ENCODE data around the gene OSBP2. TPM values are rescaled to one million over a fixed set of nuclear protein-coding genes. Genes with fewer than 3 reads are reported as not detected.
A peak's percentile ranks its signal among the peaks of the same experiment; 100 is the strongest.

The OSBP2 gene
- total RNA-seq, 1 donor from 2014 or later: 0.35 TPM

GRCh38 chr22:30667494-30668385 is 26.9 kb upstream of the OSBP2 start, which contains the start of gene DUSP18:
Gene DUSP18, minus strand, starts transcription at chr22:30667875. Its CDS starts 3,872 bp downstream, at chr22:30664003.
- POLR2A ChIA-PET: interaction anchor here (0.6 to 2.0 kb wide), 2 partner anchors 33 to 61 kb away, joined by 3 to 9 read pairs; partner anchors contain the start of gene TCN2
- H3K27ac Mint-ChIP-seq: peak within 1 kb of the TSS; percentile 86
- CTCF ChIA-PET: interaction anchor here (1.0 kb wide), 1 partner anchor 33 kb away, joined by 6 read pairs; no protein-coding TSS in a partner anchor
- peak; percentile 95 for DNase-seq
- ATAC-seq (ENCODE audit: low read depth): peak; percentile 94
- peaks cover 18% of the 10 kb centered on the region for H3K4me1 Mint-ChIP-seq
- TF ChIP-seq CTCF (IDR thresholded peaks at IDR 0.05): no peak
- no peaks in the 10 kb centered on the region for H3K27me3 Mint-ChIP-seq
- H3K36me3 Mint-ChIP-seq (ENCODE audit: low read depth): peaks cover 23% of the 10 kb centered on the region
- intact Hi-C loops (cut with micrococcal nuclease): loop anchor here (1.0 to 10.0 kb wide), 5 partner anchors 18 to 417 kb away; partner anchors contain the start of genes PES1, SLC35E4, SMTN and TUG1
- peak within 1 kb of the TSS; percentile 97 for H3K4me3 Mint-ChIP-seq
- H3K9me3 Mint-ChIP-seq: no peaks in the 10 kb centered on the region

- no peak for TF ChIP-seq CTCF (IDR thresholded peaks at IDR 0.05)
- no peaks in the 10 kb centered on the region for H3K27me3 Mint-ChIP-seq
- H3K36me3 Mint-ChIP-seq (ENCODE audit: low read depth): peaks cover 17% of the 10 kb centered on the region
- CTCF ChIA-PET: interaction anchor here (1.0 kb wide), 1 partner anchor 34 kb away, joined by 6 read pairs; no protein-coding TSS in a partner anchor
- DNase-seq (no peak), ATAC-seq (ENCODE audit: low read depth) (no peak)
- H3K4me3 Mint-ChIP-seq: peak overlapping the region; percentile 97
- intact Hi-C loops (cut with micrococcal nuclease): loop anchor here (10.0 kb wide), 1 partner anchor 416 kb away; the partner anchor contains the start of gene SMTN
- H3K9me3 Mint-ChIP-seq: no peaks in the 10 kb centered on the region
- no peak overlapping the region for H3K27ac Mint-ChIP-seq
- POLR2A ChIA-PET: interaction anchor here (0.6 kb wide), 1 partner anchor 62 kb away, joined by 3 read pairs; the partner anchor contains the start of gene TCN2
- peaks cover 18% of the 10 kb centered on the region for H3K4me1 Mint-ChIP-seq
Measured at GRCh38 chr22:30668386-30668710, 26.3 kb upstream of the OSBP2 start.

DNA sequence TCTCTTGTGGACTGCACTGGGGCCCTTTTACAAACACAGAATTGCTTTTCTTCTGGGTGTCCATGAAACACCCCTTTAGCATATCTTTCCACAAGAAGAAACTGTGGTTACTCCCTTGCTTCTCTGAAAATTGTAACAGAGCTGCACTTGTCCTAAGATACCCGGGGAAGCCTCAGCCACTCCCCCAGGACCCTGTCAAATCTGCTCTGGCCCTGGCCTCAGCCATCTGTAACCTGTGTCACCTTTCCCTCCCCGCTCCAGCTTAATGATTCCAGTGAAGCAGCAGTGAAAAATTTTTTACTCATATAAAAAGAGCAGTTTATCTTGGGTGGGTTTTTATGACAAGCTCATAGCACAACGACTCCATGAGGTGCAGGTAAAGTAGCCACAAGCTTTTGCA is 23.6 kb upstream of the OSBP2 start:
- CTCF ChIA-PET: no interaction called here
- ATAC-seq (ENCODE audit: low read depth): no peak
- TF ChIP-seq CTCF (IDR thresholded peaks at IDR 0.05): no peak
- DNase-seq: no peak
- intact Hi-C loops (cut with micrococcal nuclease): no loop called here
- H3K27ac Mint-ChIP-seq: no peak overlapping the region
- H3K9me3 Mint-ChIP-seq: no peaks in the 10 kb centered on the region
- H3K4me1 Mint-ChIP-seq: peaks cover 14% of the 10 kb centered on the region
- no peak overlapping the region for H3K4me3 Mint-ChIP-seq
- H3K36me3 Mint-ChIP-seq (ENCODE audit: low read depth): peaks cover 7% of the 10 kb centered on the region
- H3K27me3 Mint-ChIP-seq: peaks cover 5% of the 10 kb centered on the region
- POLR2A ChIA-PET: no interaction called here

GRCh38 chr22:30673136-30673535 is 21.5 kb upstream of the OSBP2 start:
- TF ChIP-seq CTCF (IDR thresholded peaks at IDR 0.05): no peak
- H3K27me3 Mint-ChIP-seq: peaks cover 21% of the 10 kb centered on the region
- peaks cover 5% of the 10 kb centered on the region for H3K4me1 Mint-ChIP-seq
- ChIA-PET POLR2A (no interaction called here), CTCF (no interaction called here)
- H3K4me3 Mint-ChIP-seq: no peak overlapping the region
- no peaks in the 10 kb centered on the region for H3K36me3 Mint-ChIP-seq (ENCODE audit: low read depth)
- no peaks in the 10 kb centered on the region for H3K9me3 Mint-ChIP-seq
- DNase-seq: no peak
- no peak overlapping the region for H3K27ac Mint-ChIP-seq
- no peak for ATAC-seq (ENCODE audit: low read depth)
- intact Hi-C loops (cut with micrococcal nuclease): no loop called here

DNA sequence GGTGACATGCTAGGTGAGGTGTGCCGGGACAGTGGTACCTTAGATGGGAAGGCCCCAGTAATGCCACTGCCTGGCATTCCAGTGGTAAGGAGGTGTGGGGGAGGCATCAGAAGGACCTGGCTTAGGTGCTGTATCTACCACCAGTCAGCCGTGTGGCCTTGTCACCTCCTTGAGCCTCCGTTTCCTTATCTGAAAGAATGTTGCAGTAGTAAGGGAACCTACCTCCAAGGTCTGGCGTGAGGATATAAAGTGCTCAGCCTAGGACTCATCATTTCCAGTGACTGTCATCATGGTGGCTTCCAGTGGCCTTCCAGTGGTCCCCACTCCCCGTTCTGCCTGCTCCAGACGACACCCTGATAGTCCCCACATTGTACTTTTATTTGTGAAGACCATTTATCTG is 20.2 kb upstream of the OSBP2 start:
- intact Hi-C loops (cut with micrococcal nuclease): no loop called here
- Mint-ChIP-seq H3K27ac (no peak overlapping the region), H3K4me3 (no peak overlapping the region), H3K4me1 (no peaks in the 10 kb centered on the region), H3K9me3 (no peaks in the 10 kb centered on the region), H3K27me3 (peaks cover 25% of the 10 kb centered on the region), H3K36me3 (ENCODE audit: low read depth) (no peaks in the 10 kb centered on the region)
- ATAC-seq (ENCODE audit: low read depth) (no peak), DNase-seq (no peak)
- POLR2A ChIA-PET: no interaction called here
- CTCF ChIA-PET: no interaction called here
- no peak for TF ChIP-seq CTCF (IDR thresholded peaks at IDR 0.05)
